GM18870 (cell line): ENCODE data around the gene CHST13.
"Not testable (repeated sequence)": the region's sequence is repeated elsewhere in the genome, so short reads cannot be mapped to it uniquely, and the experiment has no call there.

Source experiments
- ATAC-seq: cut with Tn5 transposase; IDR thresholded peaks from one replicate; pipeline ENCODE4 v1.9.1; 2021; ENCODE audit warnings: moderate library complexity; ENCODE audit not compliant: unreplicated experiment

The CHST13 gene

GRCh38 chr3:126525091-126525852 lies 1.3 kb downstream of the CHST13 start:
- ATAC-seq, result no peak

GRCh38 chr3:126525853-126526667 lies 2.1 kb downstream of the CHST13 start:
- ATAC-seq, result no peak

GRCh38 chr3:126526668-126527005 lies 2.7 kb downstream of the CHST13 start:
- ATAC-seq, result no peak

GRCh38 chr3:126527006-126527405 lies 3.1 kb downstream of the CHST13 start:
- no peak for ATAC-seq

GRCh38 chr3:126527455-126528211 lies 3.7 kb downstream of the CHST13 start:
- ATAC-seq, result no peak

- no peak for ATAC-seq
These were observed 4.5 kb downstream of the CHST13 start for GRCh38 chr3:126528419-126528799.

GRCh38 chr3:126528800-126529541 lies 5.0 kb downstream of the CHST13 start:
- ATAC-seq, result no peak

GRCh38 chr3:126529585-126530170 lies 5.7 kb downstream of the CHST13 start:
- ATAC-seq, result no peak

- ATAC-seq, result no peak
These were observed 6.5 kb downstream of the CHST13 start for GRCh38 chr3:126530171-126531050.

- ATAC-seq, result no peak
These were observed 7.0 kb downstream of the CHST13 start for GRCh38 chr3:126531051-126531330.

- no peak for ATAC-seq
These were observed 9.6 kb downstream of the CHST13 start for GRCh38 chr3:126533506-126533905.

GRCh38 chr3:126534716-126535115 lies 10.8 kb downstream of the CHST13 start:
- ATAC-seq, result not testable (repeated sequence)

GRCh38 chr3:126535636-126536035 lies 11.7 kb downstream of the CHST13 start:
- ATAC-seq, result no peak

- no peak for ATAC-seq
These were observed 12.2 kb downstream of the CHST13 start for GRCh38 chr3:126536126-126536525.

GRCh38 chr3:126537116-126537729 lies 13.3 kb downstream of the CHST13 start:
- no peak for ATAC-seq

GRCh38 chr3:126537730-126538281 lies 13.9 kb downstream of the CHST13 start:
- ATAC-seq, result no peak

GRCh38 chr3:126538316-126538715 lies 14.4 kb downstream of the CHST13 start:
- no peak for ATAC-seq

GRCh38 chr3:126538966-126539365 lies 15.0 kb downstream of the CHST13 start:
- no peak for ATAC-seq
